Loucy (cell line): ENCODE results near the gene RIMKLB.

Source experiments
- CTCF ChIP-seq: fragments of 200-600 bp; sonication (generic); conservative IDR thresholded peaks from 2 replicates; pipeline ENCODE4 v1.5.1; 2014; ENCODE audit warnings: mild to moderate bottlenecking, antibody characterized with exemption, low read length
- EZH2phosphoT487 ChIP-seq: fragments of 200-600 bp; IDR thresholded peaks from 2 replicates; pipeline ENCODE4 v1.6.1; 2018; ENCODE audit warnings: antibody characterized with exemption, mild to moderate bottlenecking, moderate library complexity, borderline replicate concordance

- TF ChIP-seq CTCF, result no peak
- no peak for TF ChIP-seq EZH2phosphoT487
Measured at GRCh38 chr12:8821591-8821990, 123.8 kb downstream of the RIMKLB start.
